B cell (primary cell): ENCODE measurements around the gene RFK.

Experiments used
- CTCF ChIP-seq: fragments of 200-600 bp; IDR thresholded peaks from one replicate; pipeline ENCODE4 v1.8.0; 2022; ENCODE audit warnings: antibody characterized with exemption, mild to moderate bottlenecking
- EZH2 ChIP-seq: IDR thresholded peaks from 2 replicates; pipeline ENCODE4 v1.6.1; 2012; ENCODE audit warnings: borderline replicate concordance, low read depth, mild to moderate bottlenecking, moderate library complexity, low read length; ENCODE audit not compliant: insufficient read depth, poor library complexity, severe bottlenecking

- TF ChIP-seq CTCF, result no peak
- no peak for TF ChIP-seq EZH2
Measured at GRCh38 chr9:76401580-76402354, 7.5 kb upstream of the RFK start.
